Lower leg skin (tissue), 4 donors: ENCODE results near the gene SETD5. TPM values are rescaled to one million over a fixed set of nuclear protein-coding genes. Genes with fewer than 3 reads are reported as not detected.
"Not testable (repeated sequence)": the region's sequence is repeated elsewhere in the genome, so short reads cannot be mapped to it uniquely, and the experiment has no call there.

Experiments
- DNase-seq, 2 donors: peaks; one replicate each; pipeline ENCODE4 v3.0.0-alpha.2; 2019; ENCODE audit warnings: low spot score in 2 of 2
- H3K4me3 ChIP-seq: fragments of 200-600 bp; sonication (generic); 2 replicates; pipeline ENCODE4 v1.5.1; 2017; ENCODE audit warnings: mild to moderate bottlenecking, low read depth; ENCODE audit not compliant: poor library complexity, severe bottlenecking
- CTCF ChIP-seq, 3 donors: fragments of 450-650 bp; IDR thresholded peaks; one replicate each; pipeline ENCODE4 v1.5.1; 2016; ENCODE audit warnings: antibody characterized with exemption in 3 of 3, mild to moderate bottlenecking in 3 of 3, moderate library complexity in 2 of 3
- POLR2A ChIP-seq, 2 donors: fragments of 450-650 bp; IDR thresholded peaks; one replicate each; pipeline ENCODE4 v1.6.1; 2016 to 2017; ENCODE audit warnings: antibody characterized with exemption in 2 of 2, mild to moderate bottlenecking in 1 of 2, moderate library complexity in 1 of 2
- WGBS, 2 donors: methylation state at CpG; one replicate each; pipeline ENCODE4 v1.1.5; 2018; 5-methylcytosine and 5-hydroxymethylcytosine counted together
- intact Hi-C: fragments of 100-400 bp; cut with DNase I; formaldehyde crosslinking; loops from one replicate; pipeline ENCODE4 v1.15.0; 2023; ENCODE audit warnings: low total_unique reads
- total RNA-seq, 4 donors: library from RNA; depleted of rRNA; stranded (reverse); fragments of >200 nt; gene quantifications; one replicate each; pipeline ENCODE4 v1.1.0, GENCODE V29; 2016

SETD5 gene
- total RNA-seq, 4 donors from 2014 or later = 77.8 to 88.1 (median 80.3) TPM

GRCh38 chr3:9474482-9474881, 77.1 kb downstream of the SETD5 start:
- WGBS, 2 donors = 89% methylated on average over 6 of the region's 6 CpGs
- TF ChIP-seq CTCF (IDR thresholded peaks at IDR 0.05) = no peak
- no peak for TF ChIP-seq POLR2A (IDR thresholded peaks at IDR 0.05)
- no peak for DNase-seq
- no peak overlapping the region for H3K4me3 ChIP-seq
- intact Hi-C loops = no loop called here

- WGBS, 2 donors = 96% methylated on average over 5 of the region's 5 CpGs
These were observed 79.5 kb downstream of the SETD5 start for GRCh38 chr3:9476935-9477334.

GRCh38 chr3:9480265-9480664, 82.8 kb downstream of the SETD5 start:
- H3K4me3 ChIP-seq = no peak overlapping the region
- WGBS, 2 donors = 90 to 95% methylated on average over 1 of the region's 1 CpG
- DNase-seq = no peak
- TF ChIP-seq POLR2A (IDR thresholded peaks at IDR 0.05) (no peak), CTCF (IDR thresholded peaks at IDR 0.05) (no peak)
- intact Hi-C loops = no loop called here

More at GRCh38 chr3:9476935-9477334, 79.5 kb downstream of the SETD5 start:
- intact Hi-C loops = no loop called here
- TF ChIP-seq POLR2A (IDR thresholded peaks at IDR 0.05) (no peak), CTCF (IDR thresholded peaks at IDR 0.05) (no peak)
- no peak overlapping the region for H3K4me3 ChIP-seq
- no peak for DNase-seq

GRCh38 chr3:9485248-9485647, 87.8 kb downstream of the SETD5 start:
- no peak for DNase-seq
- TF ChIP-seq POLR2A (IDR thresholded peaks at IDR 0.05) (no peak), CTCF (IDR thresholded peaks at IDR 0.05) (no peak)
- 100% methylated on average over 1 of the region's 1 CpG for WGBS, 2 donors
- no peak overlapping the region for H3K4me3 ChIP-seq
- intact Hi-C loops = no loop called here

GRCh38 chr3:9491506-9491905, 94.1 kb downstream of the SETD5 start:
- WGBS, 2 donors = 49 to 62% methylated on average over 3 of the region's 3 CpGs
- TF ChIP-seq POLR2A (IDR thresholded peaks at IDR 0.05) (no peak), CTCF (IDR thresholded peaks at IDR 0.05) (no peak)
- DNase-seq = no peak
- no peak overlapping the region for H3K4me3 ChIP-seq
- intact Hi-C loops = no loop called here

- intact Hi-C loops, H3K4me3 ChIP-seq, DNase-seq: not testable (repeated sequence)
- 95 to 97% methylated on average over 15 of the region's 15 CpGs for WGBS, 2 donors
These were observed 96.6 kb downstream of the SETD5 start for GRCh38 chr3:9494036-9494435.
